Spleen (tissue), 11 donors: ENCODE results near the gene XPO4. TPM values are rescaled to one million over a fixed set of nuclear protein-coding genes. Genes with fewer than 3 reads are reported as not detected.

Experiments
- DNase-seq: peaks from one replicate; pipeline ENCODE4 v3.0.0-alpha.2; 2020
- H3K27ac ChIP-seq, 8 donors: fragments of 200-600 bp; sonication (generic) in 7 of 8; 1 replicate in 4 of 8; 2 replicates in 4 of 8; pipeline versions ENCODE4 v1.5.0 to v1.8.0; 2016 to 2021; ENCODE audit warnings: inconsistent platforms in 4 of 8, mild to moderate bottlenecking in 4 of 8, moderate library complexity in 1 of 8
- H3K27me3 ChIP-seq, 7 donors: fragments of 200-600 bp; sonication (generic) in 6 of 7; replicated peaks in 1 of 7; 1 replicate in 4 of 7; 2 replicates in 3 of 7; pipeline versions ENCODE4 v1.5.0 to v1.8.0; 2016 to 2021; ENCODE audit warnings: inconsistent platforms in 3 of 7, mild to moderate bottlenecking in 1 of 7
- H3K36me3 ChIP-seq, 6 donors: fragments of 200-600 bp; sonication (generic) in 5 of 6; 1 replicate in 4 of 6; 2 replicates in 2 of 6; pipeline versions ENCODE4 v1.5.0 to v1.8.0; 2016 to 2021; ENCODE audit warnings: inconsistent platforms in 2 of 6
- H3K4me1 ChIP-seq, 6 donors: fragments of 200-600 bp; sonication (generic) in 5 of 6; 1 replicate in 3 of 6; 2 replicates in 3 of 6; pipeline versions ENCODE4 v1.5.0 to v1.8.0; 2016 to 2021; ENCODE audit warnings: inconsistent platforms in 3 of 6
- H3K4me3 ChIP-seq, 8 donors: fragments of 200-600 bp; sonication (generic) in 7 of 8; 1 replicate in 4 of 8; 2 replicates in 4 of 8; pipeline versions ENCODE4 v1.5.0 to v1.8.0; 2016 to 2021; ENCODE audit warnings: inconsistent platforms in 4 of 8, mild to moderate bottlenecking in 4 of 8, moderate library complexity in 2 of 8
- H3K9me3 ChIP-seq, 8 donors: fragments of 200-600 bp; sonication (generic) in 7 of 8; 1 replicate in 4 of 8; 2 replicates in 4 of 8; pipeline versions ENCODE4 v1.5.0 to v1.8.0; 2016 to 2021; ENCODE audit warnings: inconsistent platforms in 4 of 8
- POLR2A ChIP-seq, 3 donors: fragments of 450-650 bp; IDR thresholded peaks; one replicate each; pipeline ENCODE4 v1.5.1; 2017; ENCODE audit warnings: antibody characterized with exemption in 3 of 3, mild to moderate bottlenecking in 1 of 3
- POLR2AphosphoS5 ChIP-seq, 3 donors: sonication (generic); formaldehyde crosslinking; IDR thresholded peaks; one replicate each; pipeline ENCODE4 v1.5.1; 2017; ENCODE audit warnings: antibody characterized with exemption in 3 of 3
- WGBS, 5 donors: extraction: QIAGEN DNeasy Blood & Tissue Kit in 3 of 5; methylation state at CpG; one replicate each; pipeline versions ENCODE4 v1.1.5 to v1.1.7; 2013 to 2018; 5-methylcytosine and 5-hydroxymethylcytosine counted together
- intact Hi-C: fragments of 100-400 bp; cut with DNase I; formaldehyde crosslinking; loops from one replicate; pipeline ENCODE4 v1.15.0; 2023; ENCODE audit warnings: low total_unique reads
- polyA plus RNA-seq, 3 donors: library from polyadenylated mRNA; stranded (reverse); fragments of 200-250 nt; gene quantifications; one replicate each; pipeline ENCODE4 v1.2.1, GENCODE V29; 2013
- total RNA-seq, 7 donors: library from RNA; depleted of rRNA in 3 of 7; stranded (reverse); fragments of >200 nt in 3 of 7; fragmentation: NEBNext Ultra II Directional in 4 of 7; extraction: Animal tissue kit (Norgen Biotek cat#: 25700) in 4 of 7; gene quantifications; one replicate each; pipeline versions ENCODE4 v1.1.0 to v1.2.1, GENCODE V29; 2016 to 2021
- TF ChIP-seq, protein P1 (sequence below), 11 experiments: fragments of 200-600 bp in 7 of 11; fragments of 450-650 bp in 4 of 11; sonication (generic) in 4 of 11; IDR thresholded peaks in 8 of 11; conservative IDR thresholded peaks in 3 of 11; 1 replicate in 7 of 11; 2 replicates in 4 of 11; pipeline versions ENCODE4 v1.4.0 to v1.8.0; 2016 to 2021; ENCODE audit warnings: antibody characterized with exemption in 11 of 11, inconsistent platforms in 4 of 11, mild to moderate bottlenecking in 1 of 11
- donor health status: healthy with polysubstance abuse.
- donor health status: DM: no; HTN: no; CAD: no; lungs with moderate emphysema.
- donor health status: DM: no; HTN: no; CAD: no.
- donor health status: Bipolar disorder and iron deficiency.
- donor health status: healthy.
- donor health status: DM: no; HTN: no; CAD: no.
- donor health status: DM: yes; HTN: yes; CAD: no.

The XPO4 gene
- total and polyA plus RNA-seq, 10 donors: 3.1 to 23.1 (median 17.5) TPM

DNA sequence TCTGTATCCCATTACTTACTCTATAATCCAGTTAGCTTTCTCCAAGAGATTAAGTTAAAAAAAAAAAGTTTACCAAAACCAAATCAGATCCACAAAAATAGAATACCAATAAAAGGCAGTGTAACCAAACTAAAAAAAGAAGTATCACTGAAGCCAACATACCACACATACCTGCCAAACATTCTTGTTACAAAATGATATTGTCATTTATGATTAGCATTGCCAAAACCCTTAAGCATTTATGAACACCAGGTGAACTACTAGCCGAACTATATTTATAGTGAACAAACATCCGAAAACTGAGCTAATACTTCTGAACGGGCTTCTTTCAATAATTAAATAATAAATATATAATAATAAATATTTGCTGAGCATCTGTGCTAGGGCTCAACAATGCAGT, 69.7 kb downstream of the XPO4 start:
- Histone ChIP-seq H3K9me3 (no peaks in the 10 kb centered on the region), H3K4me1 (peaks cover 0 to 14% (median 10%) of the 10 kb centered on the region in 6 donors), H3K4me3 (no peak overlapping the region), H3K27ac (no peak overlapping the region), H3K36me3 (peaks cover 0 to 58% (median 18%) of the 10 kb centered on the region in 6 donors), H3K27me3 (no peaks in the 10 kb centered on the region)
- TF ChIP-seq POLR2A (IDR thresholded peaks at IDR 0.05): no peak
- TF ChIP-seq, protein P1, sequence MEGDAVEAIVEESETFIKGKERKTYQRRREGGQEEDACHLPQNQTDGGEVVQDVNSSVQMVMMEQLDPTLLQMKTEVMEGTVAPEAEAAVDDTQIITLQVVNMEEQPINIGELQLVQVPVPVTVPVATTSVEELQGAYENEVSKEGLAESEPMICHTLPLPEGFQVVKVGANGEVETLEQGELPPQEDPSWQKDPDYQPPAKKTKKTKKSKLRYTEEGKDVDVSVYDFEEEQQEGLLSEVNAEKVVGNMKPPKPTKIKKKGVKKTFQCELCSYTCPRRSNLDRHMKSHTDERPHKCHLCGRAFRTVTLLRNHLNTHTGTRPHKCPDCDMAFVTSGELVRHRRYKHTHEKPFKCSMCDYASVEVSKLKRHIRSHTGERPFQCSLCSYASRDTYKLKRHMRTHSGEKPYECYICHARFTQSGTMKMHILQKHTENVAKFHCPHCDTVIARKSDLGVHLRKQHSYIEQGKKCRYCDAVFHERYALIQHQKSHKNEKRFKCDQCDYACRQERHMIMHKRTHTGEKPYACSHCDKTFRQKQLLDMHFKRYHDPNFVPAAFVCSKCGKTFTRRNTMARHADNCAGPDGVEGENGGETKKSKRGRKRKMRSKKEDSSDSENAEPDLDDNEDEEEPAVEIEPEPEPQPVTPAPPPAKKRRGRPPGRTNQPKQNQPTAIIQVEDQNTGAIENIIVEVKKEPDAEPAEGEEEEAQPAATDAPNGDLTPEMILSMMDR (IDR thresholded peaks at IDR 0.05 in 8 of 11, conservative IDR thresholded peaks at IDR 0.05 in 3 of 11): no peak
- TF ChIP-seq POLR2AphosphoS5 (IDR thresholded peaks at IDR 0.05): no peak
- intact Hi-C loops: no loop called here
- DNase-seq: no peak
- WGBS, 5 donors: 93 to 97% (median 95%) methylated on average over 3 of the region's 3 CpGs

DNA sequence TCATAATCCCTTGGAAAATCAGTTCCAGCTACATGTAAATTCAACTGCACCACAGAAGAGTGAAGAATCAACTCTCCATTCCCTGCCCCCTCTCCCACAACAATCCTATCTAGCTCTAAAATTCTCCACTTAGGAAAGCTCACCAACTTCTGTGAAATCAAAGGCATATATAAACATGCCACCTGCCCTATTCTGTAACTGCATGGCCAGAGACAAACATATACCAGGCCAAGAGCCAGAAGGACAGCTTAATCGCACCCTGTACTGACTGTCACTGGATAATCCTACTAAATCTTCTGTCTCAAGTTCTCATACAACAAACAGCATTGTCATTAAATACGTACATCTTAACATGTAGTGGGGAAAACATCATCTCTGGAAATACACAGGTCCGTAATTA, 70.6 kb downstream of the XPO4 start:
- peaks cover 0 to 15% (median 10%) of the 10 kb centered on the region in 6 donors for H3K4me1 ChIP-seq
- no peaks in the 10 kb centered on the region for H3K27me3 ChIP-seq
- intact Hi-C loops: no loop called here
- TF ChIP-seq, protein P1 (IDR thresholded peaks at IDR 0.05 in 8 of 11, conservative IDR thresholded peaks at IDR 0.05 in 3 of 11): no peak
- TF ChIP-seq POLR2A (IDR thresholded peaks at IDR 0.05) (no peak), POLR2AphosphoS5 (IDR thresholded peaks at IDR 0.05) (no peak)
- H3K9me3 ChIP-seq: no peaks in the 10 kb centered on the region
- 94 to 97% (median 96%) methylated on average over 3 of the region's 3 CpGs for WGBS, 5 donors
- H3K36me3 ChIP-seq: peaks cover 0 to 49% (median 9%) of the 10 kb centered on the region in 6 donors
- no peak for DNase-seq
- H3K4me3 ChIP-seq: no peak overlapping the region
- H3K27ac ChIP-seq: no peak overlapping the region

DNA sequence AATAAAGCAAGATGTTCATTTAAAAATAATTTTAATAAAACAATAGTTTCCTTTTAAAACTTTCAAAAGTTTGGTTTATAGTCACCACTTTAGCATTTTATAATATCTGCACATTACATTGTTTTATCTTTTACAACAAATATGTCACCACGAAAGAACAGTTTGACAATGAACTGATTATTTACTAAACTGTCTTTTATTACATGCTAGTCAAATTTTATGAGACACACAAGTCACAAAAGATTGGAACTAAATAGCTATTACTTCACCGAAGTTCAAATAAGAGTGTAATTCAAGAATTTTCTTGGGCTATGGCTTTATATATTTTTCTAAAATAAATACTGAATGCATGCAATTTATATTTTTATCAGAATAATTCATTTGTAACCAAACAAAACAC, 71.3 kb downstream of the XPO4 start:
- intact Hi-C loops: no loop called here
- Histone ChIP-seq H3K9me3 (no peaks in the 10 kb centered on the region), H3K27ac (no peak overlapping the region), H3K27me3 (no peaks in the 10 kb centered on the region), H3K36me3 (peaks cover 0 to 42% (median 9%) of the 10 kb centered on the region in 6 donors), H3K4me1 (peaks cover 0 to 15% (median 10%) of the 10 kb centered on the region in 6 donors), H3K4me3 (no peak overlapping the region)
- TF ChIP-seq POLR2A (IDR thresholded peaks at IDR 0.05): no peak
- no peak for TF ChIP-seq POLR2AphosphoS5 (IDR thresholded peaks at IDR 0.05)
- TF ChIP-seq, protein P1 (IDR thresholded peaks at IDR 0.05 in 8 of 11, conservative IDR thresholded peaks at IDR 0.05 in 3 of 11): no peak
- DNase-seq: no peak
- WGBS, 5 donors: 89 to 96% (median 94%) methylated on average over 2 of the region's 2 CpGs

DNA sequence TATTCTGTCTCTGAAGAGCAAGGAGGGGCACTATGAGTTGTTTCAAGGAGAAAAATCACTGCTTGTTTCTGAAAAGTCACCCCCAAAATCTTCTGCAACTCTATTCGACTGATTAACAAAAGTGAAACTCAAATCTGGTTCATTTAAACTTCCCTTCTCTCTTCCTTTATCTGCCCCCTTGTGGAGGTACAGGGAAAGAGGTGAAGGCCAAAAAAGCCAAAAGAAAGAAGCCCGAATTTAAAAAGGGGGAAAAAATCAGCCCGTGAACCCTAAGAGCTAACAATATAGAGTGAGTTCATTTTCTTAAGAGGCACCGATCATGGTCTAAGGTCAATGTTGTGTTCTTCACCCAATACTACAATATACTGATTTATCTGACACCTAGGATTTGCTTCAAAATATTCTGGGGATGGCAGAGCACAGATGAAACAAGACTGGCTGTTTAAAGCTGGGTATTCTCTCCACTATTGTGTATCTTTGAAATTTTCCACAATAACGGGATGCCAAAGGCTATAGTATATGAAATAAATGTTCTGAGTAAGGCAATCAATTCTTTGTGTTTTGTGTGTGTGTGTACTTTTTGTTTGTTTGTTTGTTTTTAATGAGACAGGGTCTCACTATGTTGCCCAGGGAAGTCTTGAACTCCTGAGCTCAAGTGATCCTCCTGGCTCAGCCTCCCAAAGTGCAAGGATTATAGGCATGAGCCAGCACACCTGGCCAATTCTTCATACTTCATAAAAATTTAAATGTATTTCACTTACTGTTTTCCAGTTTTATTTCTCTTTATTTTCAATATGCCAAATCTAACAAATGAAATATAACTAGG, 73.8 kb downstream of the XPO4 start:
- intact Hi-C loops: loop anchor here (5.0 kb wide), 3 partner anchors 116 to 631 kb away; no protein-coding TSS in a partner anchor
- DNase-seq: no peak
- Histone ChIP-seq H3K27me3 (no peaks in the 10 kb centered on the region), H3K9me3 (no peaks in the 10 kb centered on the region), H3K27ac (peak overlapping the region in 4 of 8 donors; percentile 18 to 46 (median 33)), H3K4me3 (peak overlapping the region in 2 of 8 donors; percentile 12 to 40), H3K36me3 (peaks cover 0 to 21% (median 2%) of the 10 kb centered on the region in 6 donors), H3K4me1 (peaks cover 0 to 24% (median 10%) of the 10 kb centered on the region in 6 donors)
- whole genome bisulfite sequencing, 5 donors: 22 to 34% (median 25%) methylated on average over 5 of the region's 5 CpGs
- TF ChIP-seq, protein P1 (IDR thresholded peaks at IDR 0.05 in 8 of 11, conservative IDR thresholded peaks at IDR 0.05 in 3 of 11): peak; percentile 61 to 87 (median 80)
- no peak for TF ChIP-seq POLR2AphosphoS5 (IDR thresholded peaks at IDR 0.05)
